T follicular helper cell (primary cell): ENCODE measurements around the gene EVL.
"Not testable (repeated sequence)": the region's sequence is repeated elsewhere in the genome, so short reads cannot be mapped to it uniquely, and the experiment has no call there.

Experiments used
- DNase-seq: peaks from one replicate; pipeline ENCODE4 v3.0.0-alpha.2; 2020; ENCODE audit warnings: low read depth

EVL gene

DNA sequence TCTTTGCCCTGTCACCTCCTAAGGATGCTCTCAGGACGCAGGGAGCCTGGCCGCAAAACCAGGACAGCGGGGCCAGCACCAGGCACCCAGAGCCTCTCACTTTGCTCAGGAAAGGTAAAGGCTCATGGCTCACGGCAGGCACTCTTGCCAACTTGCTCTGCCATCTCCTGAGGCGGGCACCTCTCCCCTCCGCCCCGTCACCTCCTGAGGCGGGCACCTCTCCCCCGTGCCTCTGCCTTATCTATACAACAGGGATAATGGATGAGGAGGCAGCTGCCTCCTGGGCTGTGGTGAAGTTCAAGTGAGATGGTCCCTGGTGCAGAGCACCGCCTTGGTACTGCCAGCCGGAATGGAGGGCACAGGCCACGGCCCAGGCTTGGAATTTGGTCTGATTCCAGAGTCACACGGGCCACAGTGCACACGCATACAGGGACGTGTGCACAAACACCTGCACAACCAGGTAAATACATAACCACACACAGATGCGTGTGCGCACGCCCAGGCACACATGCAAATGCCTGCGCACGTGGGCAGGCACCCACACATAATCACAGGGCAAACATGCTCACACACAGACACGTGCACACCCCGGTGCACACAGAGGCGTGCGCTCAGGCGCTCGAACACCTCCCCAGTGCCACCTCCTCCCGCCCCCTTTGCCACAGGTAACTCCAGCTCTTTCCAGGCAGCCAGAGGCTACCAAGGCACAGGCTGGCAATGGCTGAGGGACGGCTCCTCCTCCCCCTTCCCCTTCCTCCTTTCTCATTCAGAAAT is 82.7 kb downstream of the EVL start:
- DNase-seq: no peak

- DNase-seq: no peak
Measured at GRCh38 chr14:100148837-100149731, 83.9 kb downstream of the EVL start.

GRCh38 chr14:100149851-100150611 is 84.8 kb downstream of the EVL start:
- DNase-seq: no peak

- no peak for DNase-seq
Measured at GRCh38 chr14:100150932-100151587, 85.8 kb downstream of the EVL start.

GRCh38 chr14:100152091-100152490 is 86.9 kb downstream of the EVL start:
- no peak for DNase-seq

GRCh38 chr14:100153560-100153959 is 88.3 kb downstream of the EVL start:
- no peak for DNase-seq

GRCh38 chr14:100155049-100155621 is 89.9 kb downstream of the EVL start:
- DNase-seq: no peak

DNA sequence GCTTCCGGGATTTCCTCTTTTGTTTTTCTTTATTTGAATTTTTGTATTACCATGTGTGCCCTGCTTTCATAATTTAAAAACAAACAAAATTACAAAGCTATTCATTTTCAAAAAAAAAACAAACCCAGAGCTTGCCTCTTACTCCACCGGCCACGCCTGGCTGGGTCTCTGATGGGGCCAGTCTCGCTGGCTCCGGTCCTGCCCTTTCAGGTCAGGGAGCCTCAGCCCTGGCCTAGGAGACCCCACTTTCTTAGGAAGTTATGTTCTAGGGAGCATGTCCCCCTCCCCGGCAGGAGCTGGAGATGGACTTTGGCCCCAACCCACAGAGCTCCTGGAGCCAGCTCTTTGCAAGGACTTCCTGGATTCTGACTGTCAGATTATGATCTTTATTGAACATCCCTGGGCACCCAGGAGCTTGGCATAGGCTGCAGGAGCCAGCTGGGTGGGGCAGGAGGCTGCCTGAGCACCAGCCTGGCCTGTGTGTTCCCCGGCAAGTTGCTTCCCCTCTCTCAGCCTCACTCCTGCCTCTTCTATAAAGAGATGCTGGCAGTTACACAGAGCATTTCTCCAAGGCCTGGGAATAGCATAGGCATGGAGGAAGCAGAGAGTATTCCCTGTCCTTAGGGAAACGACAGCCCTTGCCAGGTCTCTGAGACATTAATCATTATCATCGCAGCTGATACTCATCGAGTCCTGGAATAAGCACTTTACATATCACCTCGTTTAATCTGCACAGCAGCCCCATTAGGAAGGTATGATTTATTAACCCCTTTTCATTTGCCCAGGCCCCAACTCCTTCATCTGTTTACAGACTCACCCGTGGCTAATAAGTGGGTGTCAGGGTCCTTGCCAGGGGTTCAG is 90.8 kb downstream of the EVL start:
- no peak for DNase-seq

- DNase-seq: no peak
Measured at GRCh38 chr14:100156776-100157175, 91.6 kb downstream of the EVL start.

- not testable (repeated sequence) for DNase-seq
Measured at GRCh38 chr14:100157548-100158232, 92.5 kb downstream of the EVL start.

- DNase-seq: no peak
Measured at GRCh38 chr14:100158566-100159093, 93.4 kb downstream of the EVL start.

GRCh38 chr14:100159094-100159864 is 94.1 kb downstream of the EVL start, which contains the start of gene DEGS2:
TSS of gene DEGS2 (minus strand) at chr14:100159645. CDS start at chr14:100159587, 58 bp downstream.
- peak; percentile 55 for DNase-seq

- DNase-seq: no peak
Measured at GRCh38 chr14:100159865-100160533, 94.8 kb downstream of the EVL start.

DNA sequence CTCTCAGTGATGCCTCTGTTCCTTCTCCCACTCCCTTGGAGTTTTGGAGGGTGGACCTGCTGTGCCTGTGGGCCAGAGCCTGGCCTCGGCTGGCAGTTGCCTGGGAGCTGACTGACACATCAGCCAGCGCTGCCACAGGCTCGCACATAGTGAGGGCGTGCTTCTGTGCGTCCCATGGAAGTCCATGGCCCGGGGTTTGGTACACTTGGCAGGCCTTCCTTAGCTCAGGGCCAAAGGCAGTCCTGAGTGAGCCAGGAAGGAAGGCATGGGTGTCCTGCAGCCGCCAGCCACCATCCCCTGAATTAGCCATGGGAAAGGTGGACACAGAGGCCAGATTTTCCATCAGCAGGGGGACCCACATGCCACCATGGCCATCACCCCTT is 95.3 kb downstream of the EVL start:
- no peak for DNase-seq

- no peak for DNase-seq
Measured at GRCh38 chr14:100165376-100165775, 100.2 kb downstream of the EVL start.

- no peak for DNase-seq
Measured at GRCh38 chr14:100165831-100166440, 100.7 kb downstream of the EVL start.

DNA sequence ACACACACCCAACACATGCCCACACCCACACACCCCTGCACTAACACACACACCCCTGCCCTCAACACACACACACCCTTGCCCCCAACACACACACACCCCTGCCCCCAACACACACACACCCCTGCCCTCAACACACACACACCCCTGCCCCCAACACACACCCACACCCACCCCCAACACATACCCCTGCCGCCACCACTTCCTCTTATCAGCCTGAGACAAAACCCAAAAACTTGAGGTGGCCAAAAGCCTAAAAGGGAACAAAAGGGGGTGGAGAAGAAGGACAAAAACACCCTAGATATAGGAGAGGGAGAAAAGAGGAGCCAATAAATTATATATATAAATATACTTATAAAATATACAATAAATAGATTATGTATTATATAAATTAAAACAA is 103.3 kb downstream of the EVL start:
- no peak for DNase-seq

DNA sequence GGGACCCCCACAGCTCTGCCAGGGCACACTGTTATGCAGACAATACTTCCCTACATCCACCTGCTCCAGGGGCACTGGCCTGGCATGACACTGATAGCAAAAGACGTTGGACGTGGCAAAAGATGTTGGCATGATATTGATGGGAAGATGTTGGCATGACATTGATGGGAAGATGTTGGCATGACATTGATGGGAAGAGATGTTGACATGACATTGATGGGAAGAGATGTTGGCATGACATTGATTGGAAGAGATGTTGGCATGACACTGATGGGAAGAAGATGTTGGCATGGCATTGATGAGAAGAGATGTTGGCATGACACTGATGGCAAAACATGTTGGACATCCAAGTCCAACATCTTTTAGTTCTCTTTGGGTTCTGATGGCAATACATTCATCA is 105.7 kb downstream of the EVL start:
- DNase-seq: no peak
